Right lobe of liver (tissue), 6 donors: ENCODE data around the gene RAB42. TPM values are rescaled to one million over a fixed set of nuclear protein-coding genes. Genes with fewer than 3 reads are reported as not detected.

Experiments
- ATAC-seq, 4 donors: fragments of 200-7000 bp; cut with Tn5 transposase; one replicate each; pipeline ENCODE4 v1.9.1; 2020; ENCODE audit warnings: mild to moderate bottlenecking in 4 of 4, moderate library complexity in 4 of 4
- DNase-seq, 3 donors: peaks; one replicate each; pipeline ENCODE4 v3.0.0-alpha.2; 2020
- H3K27ac ChIP-seq, 3 donors: fragments of 200-600 bp; one replicate each; pipeline ENCODE4 v1.8.0; 2022
- H3K27me3 ChIP-seq, 2 donors: fragments of 200-600 bp; one replicate each; pipeline ENCODE4 v1.8.0; 2022
- H3K36me3 ChIP-seq, 4 donors: fragments of 200-600 bp; sonication (generic) in 1 of 4; one replicate each; pipeline versions ENCODE4 v1.5.1 to v1.8.0; 2017 to 2022; ENCODE audit warnings: control low read depth in 1 of 4
- H3K4me1 ChIP-seq, 4 donors: fragments of 200-600 bp; sonication (generic) in 1 of 4; one replicate each; pipeline versions ENCODE4 v1.5.1 to v1.8.0; 2017 to 2022; ENCODE audit warnings: control low read depth in 1 of 4
- H3K4me3 ChIP-seq, 3 donors: fragments of 200-600 bp; one replicate each; pipeline ENCODE4 v1.8.0; 2022
- H3K9me3 ChIP-seq, 4 donors: fragments of 200-600 bp; sonication (generic) in 1 of 4; one replicate each; pipeline versions ENCODE4 v1.5.1 to v1.8.0; 2017 to 2022; ENCODE audit warnings: control low read depth in 1 of 4
- CTCF ChIP-seq, 4 donors: fragments of 200-600 bp in 3 of 4; fragments of 450-650 bp in 1 of 4; IDR thresholded peaks; one replicate each; pipeline versions ENCODE4 v1.5.1 to v1.8.0; 2016 to 2022; ENCODE audit warnings: antibody characterized with exemption in 4 of 4, mild to moderate bottlenecking in 2 of 4
- POLR2A ChIP-seq: fragments of 450-650 bp; IDR thresholded peaks from one replicate; pipeline ENCODE4 v1.6.1; 2017; ENCODE audit warnings: antibody characterized with exemption, mild to moderate bottlenecking
- WGBS: methylation state at CpG from one replicate; pipeline ENCODE4 v1.1.6; 2018; ENCODE audit warnings: low coverage, low lambda C conversion rate; ENCODE audit not compliant: insufficient coverage; ENCODE audit errors: missing lambda C conversion rate; 5-methylcytosine and 5-hydroxymethylcytosine counted together
- intact Hi-C, 2 donors: fragments of 100-400 bp; cut with DNase I; formaldehyde crosslinking; loops; one replicate each; pipeline versions ENCODE4 v1.11.2 to v1.14.1; 2022
- small RNA-seq, 2 experiments: library from RNA; depleted of rRNA; stranded (forward); fragments of <200 nt; gene quantifications; one replicate each; pipeline ENCODE3, GENCODE V24; 2016
- total RNA-seq, 6 experiments: library from RNA; depleted of rRNA in 2 of 6; stranded (reverse); fragments of >200 nt in 2 of 6; fragmentation: NEBNext Ultra II Directional in 3 of 6; extraction: Animal tissue kit (Norgen Biotek cat#: 25700) in 3 of 6; gene quantifications; one replicate each; pipeline versions ENCODE4 v1.1.0 to v1.2.4, GENCODE V29; 2016 to 2023
- donor health status: DM: no; HTN: yes; CAD: no.
- donor health status: DM: no; HTN: no; CAD: no.
- donor health status: DM: no; HTN: no; CAD: no.
- donor health status: DM: no; HTN: yes; CAD: no.
- donor health status: DM: no; HTN: yes; CAD: no.

RAB42 gene
- total RNA-seq, 6 experiments from 2014 or later: 0.28 to 12.0 (median 1.2) TPM

- intact Hi-C loops: no loop called here
- 100% methylated on average over 1 of the region's 1 CpG for WGBS
- no peak overlapping the region for H3K4me3 ChIP-seq
These were observed 48.7 kb downstream of the RAB42 start for GRCh38 chr1:28640766-28641165.

DNA sequence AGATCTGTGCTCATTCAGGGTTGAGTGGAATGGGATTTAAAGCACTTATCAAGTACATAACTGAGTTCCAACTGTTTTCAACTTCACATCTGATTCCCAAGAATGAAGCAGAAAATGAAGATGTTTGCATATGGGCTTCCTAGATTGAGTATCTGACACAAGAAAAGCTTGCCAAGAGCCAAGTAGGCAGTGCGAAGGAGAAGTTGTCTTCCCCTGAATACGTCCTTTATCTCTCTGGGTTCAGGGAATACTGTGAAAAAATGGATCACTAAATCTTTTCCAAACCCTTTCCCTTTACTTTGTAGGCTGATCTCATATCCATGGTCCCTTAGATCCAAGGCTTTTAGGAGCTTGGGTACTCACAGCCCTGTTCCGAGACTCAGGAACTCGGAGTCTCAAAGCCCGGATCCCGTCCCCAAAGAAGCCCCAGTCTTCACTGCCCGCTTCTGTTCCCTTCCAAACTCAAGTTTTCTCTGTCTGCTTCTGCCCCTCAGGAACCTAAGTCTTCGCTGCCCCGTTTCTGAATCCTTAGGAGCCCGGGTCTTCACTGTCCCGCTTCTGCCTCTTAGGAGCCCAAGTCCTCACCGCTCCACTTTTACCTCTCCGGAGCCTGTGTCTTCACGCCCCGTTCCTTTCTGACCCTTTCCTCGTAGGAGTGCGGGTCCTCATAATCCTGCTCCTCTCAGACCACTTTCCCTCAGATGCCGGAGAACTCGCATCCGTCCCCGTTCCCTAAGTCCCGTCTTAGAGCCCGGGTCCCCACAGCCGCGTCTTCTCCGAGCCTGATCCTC lies 50.2 kb downstream of the RAB42 start:
- intact Hi-C loops: no loop called here
- Histone ChIP-seq H3K4me3 (peak overlapping the region; percentile 78 to 84 (median 83)), H3K27ac (peak overlapping the region; percentile 45 to 82 (median 71)), H3K4me1 (peaks cover 0 to 26% (median 3%) of the 10 kb centered on the region in 4 donors), H3K9me3 (no peaks in the 10 kb centered on the region), H3K27me3 (no peaks in the 10 kb centered on the region), H3K36me3 (no peaks in the 10 kb centered on the region)
- peak; percentile 9 to 49 (median 21) for ATAC-seq
- TF ChIP-seq CTCF (IDR thresholded peaks at IDR 0.05): no peak
- no peak for TF ChIP-seq POLR2A
- under 1% methylated on average over 26 of the region's 26 CpGs for WGBS
- DNase-seq: peak in 1 of 3 donors; percentile 28

More at GRCh38 chr1:28640766-28641165, 48.7 kb downstream of the RAB42 start:
- Histone ChIP-seq H3K9me3 (no peaks in the 10 kb centered on the region), H3K27me3 (no peaks in the 10 kb centered on the region), H3K27ac (no peak overlapping the region), H3K4me1 (peaks cover 0 to 21% (median 3%) of the 10 kb centered on the region in 4 donors), H3K36me3 (no peaks in the 10 kb centered on the region)
- no peak for TF ChIP-seq CTCF (IDR thresholded peaks at IDR 0.05)
- TF ChIP-seq POLR2A: no peak
- DNase-seq (no peak), ATAC-seq (no peak)

DNA sequence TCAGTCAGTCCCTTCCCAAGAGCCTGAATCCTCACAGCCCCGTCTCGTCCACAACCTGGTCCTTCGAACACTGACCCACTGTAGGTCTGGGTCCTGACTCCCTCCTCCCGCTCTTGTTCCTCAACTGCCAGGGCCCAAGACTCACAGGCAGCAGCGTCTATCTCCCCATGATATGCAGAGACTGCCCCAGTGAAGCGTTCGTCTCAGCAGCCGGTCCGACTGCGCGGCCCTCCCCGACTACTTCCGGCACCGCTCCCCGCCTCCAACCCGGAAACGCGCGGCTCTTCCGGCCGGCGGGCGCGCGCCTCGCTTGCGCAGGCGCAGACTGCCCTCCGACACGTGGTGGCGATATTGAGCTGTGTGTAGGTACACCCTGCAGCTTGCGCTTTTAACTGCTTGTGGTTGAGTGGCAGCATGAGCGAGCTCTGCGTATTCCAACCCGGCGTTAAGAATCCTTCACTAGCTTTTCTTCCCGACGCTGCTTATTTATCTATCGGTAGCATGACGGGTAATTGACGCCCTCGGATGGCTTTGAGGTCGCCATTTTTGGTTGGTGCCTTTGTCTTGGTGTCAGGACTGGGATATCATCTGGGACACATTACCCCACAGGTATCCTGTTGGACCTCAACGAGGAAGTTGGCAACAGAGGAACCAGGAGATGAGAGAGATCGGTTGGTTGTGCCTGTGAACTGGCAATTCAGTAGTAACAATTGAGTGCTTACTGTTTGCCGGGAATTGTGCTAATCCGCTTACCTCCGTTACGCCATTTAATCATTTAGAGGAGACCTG lies 51.0 kb downstream of the RAB42 start, which contains the start of gene TAF12:
TAF12 (minus strand) TSS at position 221 of the 789 bp plus-strand sequence. CDS start 20,986 bp downstream, outside the sequence.
- peak; percentile 98 for TF ChIP-seq POLR2A
- TF ChIP-seq CTCF (IDR thresholded peaks at IDR 0.05): peak; percentile 19 to 55 (median 30)
- peaks cover 0 to 33% (median 6%) of the 10 kb centered on the region in 4 donors for H3K4me1 ChIP-seq
- intact Hi-C loops: no loop called here

DNA sequence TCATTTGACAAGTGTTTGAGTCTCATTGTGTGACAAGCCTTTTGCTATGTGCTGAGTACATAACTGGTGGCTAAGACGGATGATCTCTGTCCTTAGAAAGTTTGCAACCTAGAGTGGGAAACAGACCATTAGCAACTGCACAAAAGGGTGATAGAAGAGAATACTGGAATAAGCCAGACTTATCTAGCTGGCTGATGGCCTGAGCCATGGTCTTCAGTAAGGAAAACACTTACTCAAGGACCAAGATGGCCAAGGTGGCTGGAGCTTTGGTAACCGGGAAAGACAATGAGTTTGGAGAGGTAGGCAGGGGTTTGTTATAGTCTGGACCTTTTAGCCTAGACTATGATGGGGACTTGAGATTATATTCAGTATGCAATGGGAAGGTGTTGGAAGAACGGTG lies 52.4 kb downstream of the RAB42 start:
- 83% methylated on average over 2 of the region's 3 CpGs for WGBS
- no peak for TF ChIP-seq POLR2A
- DNase-seq (no peak), ATAC-seq (no peak)
- intact Hi-C loops: no loop called here
- no peak overlapping the region for H3K4me3 ChIP-seq
- H3K4me1 ChIP-seq: peaks cover 0 to 33% (median 6%) of the 10 kb centered on the region in 4 donors
- no peaks in the 10 kb centered on the region for H3K36me3 ChIP-seq
- H3K27ac ChIP-seq: peak overlapping the region in 1 of 3 donors; percentile 71
- no peaks in the 10 kb centered on the region for H3K9me3 ChIP-seq
- no peaks in the 10 kb centered on the region for H3K27me3 ChIP-seq

More for the DNA sequence above, 51.0 kb downstream of the RAB42 start, which contains the start of gene TAF12:
- no peaks in the 10 kb centered on the region for H3K9me3 ChIP-seq
- H3K27me3 ChIP-seq: no peaks in the 10 kb centered on the region
- peak within 1 kb of the TSS; percentile 78 to 84 (median 83) for H3K4me3 ChIP-seq
- H3K36me3 ChIP-seq: no peaks in the 10 kb centered on the region
- DNase-seq (peak; percentile 93 to 95 (median 94)), ATAC-seq (peak; percentile 88 to 96 (median 92))
- H3K27ac ChIP-seq: peak within 1 kb of the TSS; percentile 45 to 82 (median 71)
- 0% methylated on average over 27 of the region's 49 CpGs for whole genome bisulfite sequencing

Small RNA genes within 50 kb of the gene (small RNA-seq; reads per million reads assigned to genes)
- 0 reads per million in 2 experiments for gene SNORA16A
- 0 reads per million in 2 experiments for gene SNORA44
- 0 reads per million in 2 experiments for gene SNORA61
- 89,015 to 96,696 reads per million in 2 experiments for gene SNORD99

Other genes starting within 250 kb of the RAB42 start
- gene PHACTR4, start 222.5 kb upstream of the RAB42 start, total RNA-seq: 10 to 100 TPM; 16.1 to 25.8 (median 23.3) TPM
- gene RCC1, start 86.2 kb upstream of the RAB42 start, total RNA-seq: 10 to 100 TPM in 5 of 6 experiments, 1 to 10 TPM in 1; 9.5 to 29.6 (median 18.0) TPM
- gene TRNAU1AP, start 39.2 kb upstream of the RAB42 start, total RNA-seq: 10 to 100 TPM in 1 of 6 experiments, 1 to 10 TPM in 5; 5.2 to 14.8 (median 7.3) TPM
- 10 to 100 TPM in 4 of 6 experiments, 1 to 10 TPM in 2; 7.8 to 12.0 (median 10.3) TPM for gene TAF12, start 50.8 kb downstream of the RAB42 start, total RNA-seq
- not detected for gene RNU11, start 56.3 kb downstream of the RAB42 start, total RNA-seq
- gene GMEB1, start 76.5 kb downstream of the RAB42 start, total RNA-seq: 1 to 10 TPM; 2.8 to 5.7 (median 4.6) TPM
- 10 to 100 TPM; 21.8 to 43.2 (median 31.7) TPM for gene YTHDF2, start 144.7 kb downstream of the RAB42 start, total RNA-seq
- not detected for gene OPRD1, start 219.9 kb downstream of the RAB42 start, total RNA-seq